ENCODE measurements around the gene MTHFR.

MTHFR gene

DNA sequence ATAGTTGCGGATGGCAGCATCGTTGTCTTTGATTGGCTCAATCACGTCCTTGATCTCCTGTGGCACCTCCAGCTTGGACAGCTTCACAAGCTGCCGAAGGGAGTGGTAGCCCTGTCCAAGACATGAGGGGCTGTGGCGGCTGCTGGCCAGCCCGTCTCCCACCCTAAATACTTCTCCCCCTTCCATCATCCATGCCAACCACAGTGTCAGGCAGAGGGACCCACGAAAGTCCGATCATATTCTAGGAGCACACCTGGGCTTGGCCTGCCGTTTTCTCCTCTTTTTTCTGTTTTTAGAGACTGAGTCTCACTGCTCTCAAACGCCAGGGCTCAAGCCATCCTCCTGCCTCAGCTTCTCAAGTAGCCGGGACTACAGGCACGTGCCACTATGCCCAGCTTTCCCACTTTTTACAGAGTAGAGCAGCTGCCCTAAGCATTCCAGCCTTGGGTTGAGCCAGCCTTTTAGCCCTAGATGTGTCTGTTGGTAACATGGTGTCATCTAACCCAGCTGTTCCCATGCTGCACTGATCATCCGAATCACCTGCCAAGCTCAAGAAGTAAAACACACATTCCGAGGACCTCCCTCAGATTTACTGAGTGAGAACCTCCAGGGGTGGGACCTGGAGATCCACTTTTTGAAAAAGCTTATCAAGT, 10.4 kb downstream of the MTHFR start:
- DNase-seq, result no peak

GRCh38 chr1:11794446-11795237, 11.1 kb downstream of the MTHFR start:
- DNase-seq, result no peak

GRCh38 chr1:11793819-11794218, 11.9 kb downstream of the MTHFR start:
- no peak for DNase-seq

GRCh38 chr1:11792106-11792505, 13.7 kb downstream of the MTHFR start:
- no peak for DNase-seq

- peak; percentile 53 for DNase-seq
Observed at GRCh38 chr1:11790880-11791715, 14.7 kb downstream of the MTHFR start.

DNA sequence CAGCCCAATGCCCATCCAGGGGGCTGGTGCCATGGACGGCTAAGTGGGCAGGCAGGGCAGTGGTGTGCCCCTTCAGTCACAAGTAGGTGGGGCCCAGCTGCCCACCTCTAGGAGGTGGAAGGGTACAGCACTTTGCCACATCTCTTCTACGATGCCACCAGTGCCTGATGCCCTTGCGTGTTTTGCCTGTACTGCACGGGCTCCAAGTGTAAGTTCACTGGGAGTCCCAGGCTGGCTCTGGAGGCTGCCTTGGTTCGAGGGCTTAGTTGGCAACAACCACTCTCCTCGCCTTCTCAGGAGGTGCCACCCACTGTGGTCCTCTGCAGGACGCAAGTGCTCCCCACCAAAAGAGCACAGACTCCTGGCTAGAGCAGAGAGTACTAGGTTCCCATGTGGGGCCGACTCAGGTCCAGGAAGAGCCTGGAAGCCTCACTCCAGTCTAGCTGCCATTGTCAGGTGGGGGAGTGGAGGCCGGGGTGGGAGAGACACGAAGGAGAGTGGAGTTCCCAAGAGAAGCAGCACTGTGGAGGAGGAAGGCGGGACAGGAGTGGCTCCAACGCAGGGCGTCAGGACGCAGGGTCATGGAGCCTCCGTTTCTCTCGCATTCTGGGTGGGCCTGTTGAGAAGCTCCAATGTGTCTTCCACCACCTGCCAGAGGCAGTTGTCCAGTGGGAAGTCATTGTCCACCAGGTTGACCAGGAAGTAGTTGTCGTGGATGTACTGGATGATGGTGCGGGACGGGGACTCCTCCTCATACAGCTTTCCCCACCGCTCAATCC, 15.5 kb downstream of the MTHFR start:
- DNase-seq, result no peak

- peak; percentile 66 for DNase-seq
Observed at GRCh38 chr1:11789126-11790067, 16.4 kb downstream of the MTHFR start.

GRCh38 chr1:11788549-11789053, 17.2 kb downstream of the MTHFR start:
- peak; percentile 50 for DNase-seq

DNA sequence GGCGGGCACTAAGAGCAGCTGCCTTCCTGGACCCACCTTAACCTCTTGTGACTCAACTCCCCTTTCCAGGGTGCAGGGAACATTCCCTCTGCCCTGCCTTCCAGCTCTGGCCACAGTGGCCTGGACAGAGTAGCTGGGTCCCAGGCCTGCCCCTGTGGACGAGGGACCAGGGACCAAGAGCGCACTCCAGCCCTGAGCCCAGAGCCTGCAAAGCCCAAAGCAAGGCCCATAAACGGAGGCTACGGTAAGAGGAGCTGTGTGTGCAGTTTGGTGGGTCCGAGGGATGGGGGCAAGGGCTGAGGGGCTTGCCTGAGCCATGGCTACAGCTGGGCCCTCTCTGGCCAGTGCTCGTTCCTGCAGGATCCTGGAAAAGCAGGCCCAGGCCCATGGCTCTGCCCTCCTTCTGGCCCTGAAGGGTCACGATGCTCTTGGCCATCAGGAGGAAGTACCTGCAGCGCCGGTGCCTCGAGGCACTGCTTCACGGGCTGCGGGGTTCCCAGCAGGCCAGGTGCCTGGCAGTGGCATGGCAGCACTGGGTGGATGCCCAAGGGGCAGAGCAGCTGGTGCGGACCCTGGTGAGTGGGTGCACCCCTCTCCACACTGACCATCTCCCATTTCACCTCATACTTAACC, 17.8 kb downstream of the MTHFR start:
- DNase-seq, result peak; percentile 52

DNA sequence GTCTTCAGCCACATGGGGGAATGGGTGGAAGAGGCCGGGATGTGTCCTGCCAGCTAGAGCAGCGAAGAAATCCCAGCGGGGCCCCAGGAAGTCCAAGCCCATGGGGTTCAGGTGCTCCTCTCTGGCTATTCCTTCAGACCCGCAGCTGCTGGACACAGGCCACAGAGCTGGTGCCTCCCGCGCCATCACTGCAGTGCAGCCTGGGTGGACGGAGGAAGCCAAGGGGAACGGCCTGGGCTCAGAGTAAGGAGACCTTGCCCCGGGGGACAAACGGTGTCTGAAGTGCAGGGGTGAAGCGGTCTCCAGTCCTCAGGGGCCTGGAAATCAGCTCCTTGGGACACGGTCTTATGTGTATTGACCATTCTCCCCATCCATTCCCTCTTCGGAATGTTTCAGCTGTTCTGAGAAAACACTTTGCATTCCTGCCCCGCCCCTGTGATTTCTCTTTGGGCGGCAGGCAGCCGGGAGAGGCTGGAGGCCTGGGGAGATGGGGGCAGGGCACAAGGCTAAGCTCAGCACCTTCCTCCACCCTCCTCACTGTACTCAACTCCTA, 18.4 kb downstream of the MTHFR start:
- DNase-seq, result peak; percentile 82

- no peak for DNase-seq
Observed at GRCh38 chr1:11786168-11786567, 19.6 kb downstream of the MTHFR start.

- peak; percentile 90 for DNase-seq
Observed at GRCh38 chr1:11784993-11785769, 20.6 kb downstream of the MTHFR start.

- no peak for DNase-seq
Observed at GRCh38 chr1:11784256-11784992, 21.3 kb downstream of the MTHFR start.

DNA sequence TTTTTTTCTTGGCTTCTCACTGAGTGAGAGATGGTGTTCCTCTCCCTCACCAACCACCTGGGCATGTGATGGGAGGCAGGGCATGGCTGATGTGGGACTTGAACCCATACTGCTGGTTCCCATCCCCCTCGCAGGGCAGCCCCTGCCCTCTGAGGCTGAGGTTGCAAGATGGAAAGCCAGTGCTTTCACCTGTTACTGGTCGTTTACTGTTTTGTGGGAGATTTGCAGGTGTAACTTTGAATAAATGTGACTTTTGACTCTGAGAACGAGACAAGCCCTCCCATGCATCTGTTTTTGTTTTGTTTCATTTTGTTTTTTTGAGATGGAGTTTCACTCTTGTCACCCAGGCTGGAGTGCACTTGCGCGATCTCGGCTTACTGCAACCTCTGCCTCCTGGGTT, 22.2 kb downstream of the MTHFR start:
- DNase-seq, result no peak

- peak; percentile 49 for DNase-seq
Observed at GRCh38 chr1:11782127-11782708, 23.5 kb downstream of the MTHFR start.

GRCh38 chr1:11781297-11781696, 24.5 kb downstream of the MTHFR start:
- DNase-seq, result peak; percentile 50

DNA sequence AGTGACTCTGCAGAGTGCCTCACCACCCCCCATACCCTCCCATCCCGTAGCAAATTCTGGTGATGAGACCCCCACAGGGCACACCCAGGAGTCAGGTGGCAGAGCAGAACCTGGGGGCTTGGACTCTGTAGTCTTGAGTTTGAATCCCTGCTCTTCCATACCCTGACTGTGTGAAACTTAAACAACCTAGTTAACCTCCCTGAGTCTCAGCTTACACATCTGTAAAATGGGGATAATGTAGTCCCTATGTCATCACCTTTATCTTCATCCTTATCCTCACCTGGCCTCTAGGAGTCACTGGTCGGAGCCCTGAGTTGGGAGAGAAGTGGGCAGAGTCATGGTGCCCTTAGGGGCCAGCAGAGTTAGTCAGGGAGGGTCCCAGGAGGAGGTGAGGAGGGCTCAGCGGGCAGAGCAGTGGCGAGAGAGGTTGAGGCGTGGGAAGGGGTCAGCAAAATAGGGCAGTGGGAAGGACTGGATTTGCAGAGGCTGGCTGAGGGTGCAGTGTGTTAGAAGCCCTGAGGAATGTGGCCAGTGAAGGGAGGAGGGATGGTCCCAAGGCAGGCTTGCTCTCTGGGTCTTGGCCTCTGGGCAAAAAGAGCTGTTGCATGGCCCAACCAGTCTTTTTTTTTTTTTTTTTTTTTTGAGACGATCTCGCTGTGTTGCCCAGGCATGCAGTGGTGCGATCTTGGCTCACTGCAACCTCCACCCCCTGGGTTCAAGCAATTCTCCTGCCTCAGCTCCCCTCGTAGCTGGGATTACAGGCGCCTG, 25.2 kb downstream of the MTHFR start:
- DNase-seq, result peak; percentile 77

Measured in islet precursor cell (in vitro differentiated cells).